ENCODE data around the gene GSK3A. TPM values are rescaled to one million over a fixed set of nuclear protein-coding genes. Genes with fewer than 3 reads are reported as not detected.
A peak's percentile ranks its signal among the peaks of the same experiment; 100 is the strongest.

Gene GSK3A
- total and polyA plus RNA-seq, 10 donors, result 20.8 to 39.3 (median 28.7) TPM

- H3K4me1 ChIP-seq, result peaks cover 35 to 96% (median 61%) of the 10 kb centered on the region in 6 donors
- TF ChIP-seq POLR2A (IDR thresholded peaks at IDR 0.05) (no peak), POLR2AphosphoS5 (IDR thresholded peaks at IDR 0.05) (no peak), CTCF (IDR thresholded peaks at IDR 0.05 in 8 of 11, conservative IDR thresholded peaks at IDR 0.05 in 3 of 11) (no peak)
- H3K27me3 ChIP-seq (replicated peaks in 1 of 7), result no peaks in the 10 kb centered on the region
- H3K4me3 ChIP-seq, result no peak overlapping the region
- no peaks in the 10 kb centered on the region for H3K9me3 ChIP-seq
- WGBS, 5 donors, result 88 to 96% (median 90%) methylated on average over 6 of the region's 6 CpGs
- intact Hi-C loops (cut with DNase I; ENCODE audit: low total_unique reads), result no loop called here
- peak overlapping the region in 3 of 8 donors; percentile 7 to 99 (median 13) for H3K27ac ChIP-seq
- H3K36me3 ChIP-seq, result peaks cover 5 to 98% (median 69%) of the 10 kb centered on the region in 6 donors
- DNase-seq, result no peak
Measured at GRCh38 chr19:42204664-42205063, 37.7 kb downstream of the GSK3A start.

GRCh38 chr19:42203700-42204099 is 38.7 kb downstream of the GSK3A start:
- H3K4me3 ChIP-seq, result no peak overlapping the region
- H3K27ac ChIP-seq, result peak overlapping the region in 6 of 8 donors; percentile 91 to 99 (median 94)
- peaks cover 45 to 96% (median 71%) of the 10 kb centered on the region in 6 donors for H3K4me1 ChIP-seq

GRCh38 chr19:42202290-42202880 is 40.0 kb downstream of the GSK3A start:
- H3K9me3 ChIP-seq, result no peaks in the 10 kb centered on the region
- peak overlapping the region; percentile 84 to 99 (median 94) for H3K27ac ChIP-seq
- peaks cover 56 to 96% (median 75%) of the 10 kb centered on the region in 6 donors for H3K4me1 ChIP-seq
- no peaks in the 10 kb centered on the region for H3K27me3 ChIP-seq (replicated peaks in 1 of 7)
- WGBS, 5 donors, result 42 to 68% (median 47%) methylated on average over 5 of the region's 5 CpGs
- H3K4me3 ChIP-seq, result peak overlapping the region in 2 of 8 donors; percentile 19 to 69
- intact Hi-C loops (cut with DNase I; ENCODE audit: low total_unique reads), result no loop called here
- TF ChIP-seq CTCF (IDR thresholded peaks at IDR 0.05 in 8 of 11, conservative IDR thresholded peaks at IDR 0.05 in 3 of 11), result no peak
- TF ChIP-seq POLR2AphosphoS5 (IDR thresholded peaks at IDR 0.05), result no peak
- peaks cover 0 to 98% (median 62%) of the 10 kb centered on the region in 6 donors for H3K36me3 ChIP-seq
- DNase-seq, result no peak

More at GRCh38 chr19:42203700-42204099, 38.7 kb downstream of the GSK3A start:
- H3K27me3 ChIP-seq (replicated peaks in 1 of 7), result no peaks in the 10 kb centered on the region
- 83 to 94% (median 92%) methylated on average over 2 of the region's 2 CpGs for WGBS, 5 donors
- peaks cover 5 to 98% (median 68%) of the 10 kb centered on the region in 6 donors for H3K36me3 ChIP-seq
- no peak for DNase-seq
- TF ChIP-seq POLR2A (IDR thresholded peaks at IDR 0.05) (no peak), POLR2AphosphoS5 (IDR thresholded peaks at IDR 0.05) (peak in 2 of 3 donors; percentile 28 to 30)
- no peaks in the 10 kb centered on the region for H3K9me3 ChIP-seq
- intact Hi-C loops (cut with DNase I; ENCODE audit: low total_unique reads), result no loop called here

DNA sequence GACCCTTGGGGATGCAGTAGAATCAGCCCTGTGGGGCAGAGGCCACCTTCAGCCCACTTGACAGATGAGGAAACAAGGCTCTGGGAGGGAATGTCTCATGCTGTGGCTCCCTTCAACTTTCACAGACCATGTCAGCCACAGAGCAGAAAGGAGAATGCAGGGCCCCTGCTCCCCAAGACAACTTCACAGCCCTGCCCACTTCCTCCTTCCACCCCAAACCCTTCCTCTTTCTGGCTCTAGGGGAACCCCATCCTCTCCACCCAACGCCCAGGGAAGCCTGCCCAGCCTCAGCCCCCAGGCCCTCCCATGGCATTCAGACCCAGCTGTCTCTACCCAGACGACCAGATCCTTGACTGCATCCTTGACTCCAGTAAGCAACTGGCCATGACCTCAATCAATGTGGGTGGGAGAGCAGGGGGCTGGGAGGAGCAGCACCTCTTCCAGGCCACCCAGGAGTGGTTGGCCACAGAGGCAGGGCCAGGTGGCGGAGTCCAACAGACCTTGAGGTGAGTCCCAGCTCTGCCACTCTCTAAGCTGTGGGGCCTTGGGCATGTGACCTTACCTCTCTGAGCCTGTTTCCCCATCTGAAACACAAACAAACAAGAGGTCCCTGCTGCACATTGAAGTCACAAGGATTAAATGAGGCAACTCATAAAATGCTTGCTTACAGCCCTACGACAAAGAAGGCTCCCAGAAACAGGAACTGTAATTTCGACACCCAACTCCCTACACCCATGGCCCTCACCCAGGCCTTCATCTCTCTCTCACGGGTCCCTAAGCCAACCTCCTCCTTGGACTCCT is 40.7 kb downstream of the GSK3A start:
- 15 to 29% (median 24%) methylated on average over 6 of the region's 6 CpGs for WGBS, 5 donors
- TF ChIP-seq CTCF (IDR thresholded peaks at IDR 0.05 in 8 of 11, conservative IDR thresholded peaks at IDR 0.05 in 3 of 11) (peak in 2 of 11 experiments; percentile 27 to 33), POLR2AphosphoS5 (IDR thresholded peaks at IDR 0.05) (peak; percentile 73 to 82 (median 80)), POLR2A (IDR thresholded peaks at IDR 0.05) (no peak)
- Histone ChIP-seq H3K27ac (peak overlapping the region; percentile 84 to 99 (median 94)), H3K4me3 (peak overlapping the region in 4 of 8 donors; percentile 11 to 69 (median 16)), H3K4me1 (peaks cover 63 to 96% (median 78%) of the 10 kb centered on the region in 6 donors), H3K9me3 (no peaks in the 10 kb centered on the region), H3K27me3 (replicated peaks in 1 of 7) (no peaks in the 10 kb centered on the region), H3K36me3 (peaks cover 0 to 98% (median 55%) of the 10 kb centered on the region in 6 donors)
- DNase-seq, result peak; percentile 91
- intact Hi-C loops (cut with DNase I; ENCODE audit: low total_unique reads), result no loop called here
